ENCODE results near the gene PDIA4.

DNA sequence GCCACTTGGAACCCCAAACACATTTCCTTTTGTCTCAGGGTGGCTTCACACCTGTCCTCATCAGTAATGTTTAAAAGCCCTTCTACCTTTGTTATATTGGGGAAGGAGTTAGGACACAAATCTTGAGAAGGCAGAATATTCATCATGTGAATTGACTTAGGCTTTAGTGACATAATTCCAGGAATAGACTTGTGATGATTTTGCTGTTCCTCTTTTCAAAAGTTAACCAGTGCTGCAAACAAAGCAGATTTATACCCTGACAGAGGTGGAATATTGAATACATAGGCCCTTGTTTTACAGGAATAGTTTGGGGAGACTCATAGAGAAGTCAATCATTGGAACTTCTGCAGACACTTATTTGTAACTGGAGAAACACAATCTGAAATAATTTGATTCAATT is 35.2 kb upstream of the PDIA4 start:
- TF ChIP-seq, protein P1, sequence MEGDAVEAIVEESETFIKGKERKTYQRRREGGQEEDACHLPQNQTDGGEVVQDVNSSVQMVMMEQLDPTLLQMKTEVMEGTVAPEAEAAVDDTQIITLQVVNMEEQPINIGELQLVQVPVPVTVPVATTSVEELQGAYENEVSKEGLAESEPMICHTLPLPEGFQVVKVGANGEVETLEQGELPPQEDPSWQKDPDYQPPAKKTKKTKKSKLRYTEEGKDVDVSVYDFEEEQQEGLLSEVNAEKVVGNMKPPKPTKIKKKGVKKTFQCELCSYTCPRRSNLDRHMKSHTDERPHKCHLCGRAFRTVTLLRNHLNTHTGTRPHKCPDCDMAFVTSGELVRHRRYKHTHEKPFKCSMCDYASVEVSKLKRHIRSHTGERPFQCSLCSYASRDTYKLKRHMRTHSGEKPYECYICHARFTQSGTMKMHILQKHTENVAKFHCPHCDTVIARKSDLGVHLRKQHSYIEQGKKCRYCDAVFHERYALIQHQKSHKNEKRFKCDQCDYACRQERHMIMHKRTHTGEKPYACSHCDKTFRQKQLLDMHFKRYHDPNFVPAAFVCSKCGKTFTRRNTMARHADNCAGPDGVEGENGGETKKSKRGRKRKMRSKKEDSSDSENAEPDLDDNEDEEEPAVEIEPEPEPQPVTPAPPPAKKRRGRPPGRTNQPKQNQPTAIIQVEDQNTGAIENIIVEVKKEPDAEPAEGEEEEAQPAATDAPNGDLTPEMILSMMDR (IDR thresholded peaks at IDR 0.05 in 2 of 3, conservative IDR thresholded peaks at IDR 0.05 in 1 of 3; ENCODE audit: borderline replicate concordance in 1 of 3, insufficient read depth in 1 of 3, low read depth in 2 of 3, low read length in 2 of 3), result no peak
- TF ChIP-seq CBX3 (IDR thresholded peaks at IDR 0.05; ENCODE audit: low read depth), result no peak
- TF ChIP-seq, protein P2, sequence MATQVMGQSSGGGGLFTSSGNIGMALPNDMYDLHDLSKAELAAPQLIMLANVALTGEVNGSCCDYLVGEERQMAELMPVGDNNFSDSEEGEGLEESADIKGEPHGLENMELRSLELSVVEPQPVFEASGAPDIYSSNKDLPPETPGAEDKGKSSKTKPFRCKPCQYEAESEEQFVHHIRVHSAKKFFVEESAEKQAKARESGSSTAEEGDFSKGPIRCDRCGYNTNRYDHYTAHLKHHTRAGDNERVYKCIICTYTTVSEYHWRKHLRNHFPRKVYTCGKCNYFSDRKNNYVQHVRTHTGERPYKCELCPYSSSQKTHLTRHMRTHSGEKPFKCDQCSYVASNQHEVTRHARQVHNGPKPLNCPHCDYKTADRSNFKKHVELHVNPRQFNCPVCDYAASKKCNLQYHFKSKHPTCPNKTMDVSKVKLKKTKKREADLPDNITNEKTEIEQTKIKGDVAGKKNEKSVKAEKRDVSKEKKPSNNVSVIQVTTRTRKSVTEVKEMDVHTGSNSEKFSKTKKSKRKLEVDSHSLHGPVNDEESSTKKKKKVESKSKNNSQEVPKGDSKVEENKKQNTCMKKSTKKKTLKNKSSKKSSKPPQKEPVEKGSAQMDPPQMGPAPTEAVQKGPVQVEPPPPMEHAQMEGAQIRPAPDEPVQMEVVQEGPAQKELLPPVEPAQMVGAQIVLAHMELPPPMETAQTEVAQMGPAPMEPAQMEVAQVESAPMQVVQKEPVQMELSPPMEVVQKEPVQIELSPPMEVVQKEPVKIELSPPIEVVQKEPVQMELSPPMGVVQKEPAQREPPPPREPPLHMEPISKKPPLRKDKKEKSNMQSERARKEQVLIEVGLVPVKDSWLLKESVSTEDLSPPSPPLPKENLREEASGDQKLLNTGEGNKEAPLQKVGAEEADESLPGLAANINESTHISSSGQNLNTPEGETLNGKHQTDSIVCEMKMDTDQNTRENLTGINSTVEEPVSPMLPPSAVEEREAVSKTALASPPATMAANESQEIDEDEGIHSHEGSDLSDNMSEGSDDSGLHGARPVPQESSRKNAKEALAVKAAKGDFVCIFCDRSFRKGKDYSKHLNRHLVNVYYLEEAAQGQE (IDR thresholded peaks at IDR 0.05; ENCODE audit: low read depth), result no peak
- no peak for TF ChIP-seq RAD21 (IDR thresholded peaks at IDR 0.05; ENCODE audit: low read depth)
- no peak for TF ChIP-seq EZH2 (IDR thresholded peaks at IDR 0.05)
- TF ChIP-seq SP1 (IDR thresholded peaks at IDR 0.05; ENCODE audit: low read depth), result no peak
- no peak for TF ChIP-seq TCF7L2 (IDR thresholded peaks at IDR 0.05; ENCODE audit: borderline replicate concordance, extremely low read depth, insufficient read depth, insufficient read length)
- no peak for TF ChIP-seq ZNF274 (IDR thresholded peaks at IDR 0.05; ENCODE audit: low read depth, low read length)

All from HCT116 (cell line).